HCT116 (cell line): Measurements from ENCODE around the gene OR2AG1. TPM values are rescaled to one million over a fixed set of nuclear protein-coding genes. Genes with fewer than 3 reads are reported as not detected.

ENCODE experiments used
- ATAC-seq: fragments of 200-7000 bp; cut with Tn5 transposase; 2 replicates; pipeline ENCODE4 v1.9.1; 2020; ENCODE audit warnings: mild to moderate bottlenecking, moderate library complexity
- BruUV-seq: library from RNA; stranded (reverse); fragments of 400-500 nt; replicated peaks from 2 replicates; lab custom pipeline; 2021; lab: Mats Ljungman, UMichigan
- CTCF ChIA-PET: fragments of 300-600 bp; sonication (Branson Sonifier 250); formaldehyde crosslinking; loops from one replicate; lab custom pipeline; 2021; ENCODE audit warnings: antibody characterized with exemption; lab: Charles Lee
- POLR2A ChIA-PET: fragments of 300-600, 350-600 bp; sonication (Branson Sonifier 250); formaldehyde crosslinking; loops from one replicate; lab custom pipeline; 2021; ENCODE audit warnings: antibody characterized with exemption; lab: Charles Lee
- RAD21 ChIA-PET, 2 experiments: fragments of 300-600 bp; sonication (Branson Sonifier 250); formaldehyde crosslinking; loops; one replicate each; lab custom pipeline; 2023; ENCODE audit warnings: low total read pairs in 2 of 2; ENCODE audit not compliant: uncharacterized antibody in 2 of 2, unreplicated experiment in 2 of 2, low non-redundant PET in 1 of 2; lab: Charles Lee
- DNase-seq: peaks from one replicate; pipeline ENCODE4 v3.0.0-alpha.2; 2010; ENCODE audit warnings: low read depth, low spot score
- H2AFZ ChIP-seq: fragments of 200-600 bp; shearing (Covaris generic), sonication (generic); 2 replicates; pipeline ENCODE4 v1.6.1; 2017; ENCODE audit warnings: low read depth, mixed run types, mixed read lengths, antibody characterized with exemption, low read length; ENCODE audit not compliant: poor library complexity, severe bottlenecking
- H3K27ac ChIP-seq: 2 replicates; pipeline ENCODE4 v1.5.1; 2012; ENCODE audit warnings: low read depth, low read length
- H3K27me3 ChIP-seq: fragments of 200-600 bp; sonication (generic); 2 replicates; pipeline ENCODE4 v1.6.1; 2016; ENCODE audit warnings: mixed run types, low read length, mixed read lengths; ENCODE audit not compliant: insufficient read depth
- H3K36me3 ChIP-seq, 2 experiments: fragments of 200-500 bp in 1 of 2; fragments of 200-600 bp in 1 of 2; sonication (Bioruptor generic) in 1 of 2; sonication (generic) in 1 of 2; 2 replicates each; pipeline versions ENCODE4 v1.5.1 to v1.6.1; 2014 to 2016; ENCODE audit warnings: low read length in 2 of 2, inconsistent platforms in 1 of 2, mixed read lengths in 1 of 2, mixed run types in 1 of 2; ENCODE audit not compliant: insufficient read depth in 2 of 2, control insufficient read depth in 1 of 2
- H3K4me1 ChIP-seq, 2 experiments: fragments of 200-600 bp in 1 of 2; sonication (generic) in 1 of 2; 2 replicates each; pipeline versions ENCODE4 v1.5.1 to v1.6.1; 2012 to 2017; ENCODE audit warnings: low read length in 2 of 2, inconsistent platforms in 1 of 2, mild to moderate bottlenecking in 1 of 2, mixed read lengths in 1 of 2, mixed run types in 1 of 2, moderate library complexity in 1 of 2; ENCODE audit not compliant: insufficient read depth in 2 of 2, control insufficient read depth in 1 of 2
- H3K4me2 ChIP-seq: fragments of 200-600 bp; sonication (generic); 2 replicates; pipeline ENCODE4 v1.6.1; 2017; ENCODE audit warnings: mixed run types, low read length, mixed read lengths
- H3K4me3 ChIP-seq, 2 experiments: fragments of 200-600 bp in 1 of 2; sonication (generic) in 1 of 2; replicated peaks in 1 of 2; 2 replicates each; pipeline ENCODE4 v1.5.1; 2011 to 2016; ENCODE audit warnings: low read length in 2 of 2, control low read depth in 1 of 2, low read depth in 1 of 2, mild to moderate bottlenecking in 1 of 2, mixed read lengths in 1 of 2, mixed run types in 1 of 2
- H3K79me2 ChIP-seq: fragments of 200-600 bp; sonication (generic); 2 replicates; pipeline ENCODE4 v1.6.1; 2017; ENCODE audit warnings: mild to moderate bottlenecking, mixed run types, low read length, moderate library complexity, mixed read lengths; ENCODE audit not compliant: insufficient read depth
- H3K9ac ChIP-seq: fragments of 200-600 bp; sonication (generic); 2 replicates; pipeline ENCODE4 v1.6.1; 2016; ENCODE audit warnings: low read length, mixed read lengths
- H3K9me2 ChIP-seq: fragments of 200-600 bp; sonication (generic), shearing (Covaris generic); 2 replicates; pipeline ENCODE4 v1.6.1; 2017; ENCODE audit warnings: mixed run types, mild to moderate bottlenecking, moderate library complexity; ENCODE audit not compliant: insufficient read depth
- H3K9me3 ChIP-seq, 2 experiments: fragments of 200-500 bp in 1 of 2; fragments of 200-600 bp in 1 of 2; sonication (Bioruptor generic) in 1 of 2; sonication (generic) in 1 of 2; 2 replicates each; pipeline ENCODE4 v1.6.1; 2014 to 2017; ENCODE audit warnings: low read length in 2 of 2, mixed read lengths in 2 of 2, inconsistent platforms in 1 of 2, low read depth in 1 of 2, mild to moderate bottlenecking in 1 of 2, mixed run types in 1 of 2, moderate library complexity in 1 of 2; ENCODE audit not compliant: control insufficient read depth in 1 of 2, insufficient read depth in 1 of 2
- H4K20me1 ChIP-seq: fragments of 200-600 bp; sonication (generic), shearing (Covaris generic); 2 replicates; pipeline ENCODE4 v1.6.1; 2017; ENCODE audit warnings: mixed run types, mild to moderate bottlenecking, moderate library complexity; ENCODE audit not compliant: insufficient read depth
- ATF3 ChIP-seq: IDR thresholded peaks from 2 replicates; pipeline ENCODE4 v1.6.1; 2012
- CBX3 ChIP-seq: IDR thresholded peaks from 2 replicates; pipeline ENCODE4 v1.6.1; 2012; ENCODE audit warnings: low read depth
- CEBPB ChIP-seq: IDR thresholded peaks from 2 replicates; pipeline ENCODE4 v1.6.1; 2012; ENCODE audit warnings: low read depth
- EGR1 ChIP-seq: IDR thresholded peaks from 2 replicates; pipeline ENCODE4 v1.6.1; 2012; ENCODE audit warnings: low read depth
- ELF1 ChIP-seq: IDR thresholded peaks from 2 replicates; pipeline ENCODE4 v1.6.1; 2012; ENCODE audit warnings: low read depth, borderline replicate concordance
- EZH2 ChIP-seq: fragments of 200-600 bp; sonication (generic); IDR thresholded peaks from 2 replicates; pipeline ENCODE4 v1.6.1; 2017; ENCODE audit warnings: antibody characterized with exemption, mixed run types
- EZH2phosphoT487 ChIP-seq: fragments of 200-600 bp; IDR thresholded peaks from 2 replicates; pipeline ENCODE4 v1.6.1; 2018; ENCODE audit warnings: antibody characterized with exemption, borderline replicate concordance
- FOSL1 ChIP-seq: IDR thresholded peaks from 2 replicates; pipeline ENCODE4 v1.6.1; 2012; ENCODE audit warnings: low read depth
- JUND ChIP-seq: IDR thresholded peaks from 2 replicates; pipeline ENCODE4 v1.6.1; 2012
- POLR2AphosphoS5 ChIP-seq: IDR thresholded peaks from 2 replicates; pipeline ENCODE4 v1.6.1; 2011; ENCODE audit warnings: mild to moderate bottlenecking, low read depth, low read length, moderate library complexity
- RAD21 ChIP-seq: IDR thresholded peaks from 2 replicates; pipeline ENCODE4 v1.6.1; 2012; ENCODE audit warnings: low read depth, mild to moderate bottlenecking
- SP1 ChIP-seq: IDR thresholded peaks from 2 replicates; pipeline ENCODE4 v1.6.1; 2012; ENCODE audit warnings: low read depth
- SRF ChIP-seq: IDR thresholded peaks from 2 replicates; pipeline ENCODE4 v1.6.1; 2012; ENCODE audit warnings: low read depth
- YY1 ChIP-seq: IDR thresholded peaks from 2 replicates; pipeline ENCODE4 v1.6.1; 2011; ENCODE audit warnings: low read length, low read depth, moderate library complexity, mild to moderate bottlenecking; ENCODE audit not compliant: insufficient replicate concordance; ENCODE audit errors: extremely low read depth
- ZBTB33 ChIP-seq: IDR thresholded peaks from 2 replicates; pipeline ENCODE4 v1.6.1; 2011; ENCODE audit warnings: mild to moderate bottlenecking, low read length, moderate library complexity; ENCODE audit not compliant: insufficient replicate concordance; ENCODE audit errors: extremely low read depth
- intact Hi-C: fragments of 100-400 bp; cut with micrococcal nuclease; formaldehyde crosslinking; loops from 2 replicates; pipeline ENCODE4 v1.10.0; 2022
- total RNA-seq: library from RNA; stranded (reverse); gene quantifications from one replicate; pipeline ENCODE4 v1.2.1, GENCODE V29; 2021; ENCODE audit not compliant: unreplicated experiment
- TF ChIP-seq, protein P1 (sequence below), 3 experiments: fragments of 200-600 bp in 1 of 3; sonication (generic) in 1 of 3; IDR thresholded peaks in 2 of 3; conservative IDR thresholded peaks in 1 of 3; 2 replicates each; pipeline ENCODE4 v1.5.1; 2012 to 2017; ENCODE audit warnings: low read depth in 2 of 3, low read length in 2 of 3, antibody characterized with exemption in 1 of 3, borderline replicate concordance in 1 of 3, control low read depth in 1 of 3, mild to moderate bottlenecking in 1 of 3, mixed read lengths in 1 of 3, mixed run types in 1 of 3, moderate library complexity in 1 of 3; ENCODE audit not compliant: insufficient read depth in 1 of 3
- TF ChIP-seq, protein P2 (sequence below): IDR thresholded peaks from 2 replicates; pipeline ENCODE4 v1.6.1; 2012; ENCODE audit warnings: low read depth
- TF ChIP-seq, protein P3 (sequence below): IDR thresholded peaks from 2 replicates; pipeline ENCODE4 v1.6.1; 2012

Gene OR2AG1
- total RNA-seq, 1 experiment from 2014 or later, result not detected

DNA sequence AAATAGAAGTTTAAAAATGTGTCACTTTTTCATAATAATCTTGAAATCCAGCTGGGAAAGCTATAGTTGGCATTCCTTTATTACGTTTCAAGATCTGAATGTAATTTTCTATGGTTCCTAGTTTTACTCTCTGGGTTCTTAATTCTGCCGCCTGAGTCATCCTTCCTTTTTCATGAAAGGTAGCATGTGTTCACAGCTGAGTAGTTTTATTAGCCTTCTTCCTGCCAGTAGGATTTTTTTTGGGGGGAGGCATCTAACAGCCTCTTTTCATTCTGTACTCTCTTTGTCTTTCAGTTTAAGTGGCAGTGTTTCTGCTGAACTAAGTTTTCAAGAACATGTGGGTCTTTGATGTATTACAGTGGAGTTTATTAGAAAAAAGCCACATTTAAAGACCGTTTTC, 47.5 kb upstream of the OR2AG1 start:
- no peaks in the 10 kb centered on the region for H3K79me2 ChIP-seq
- ChIA-PET CTCF (no interaction called here), RAD21 (no interaction called here), POLR2A (no interaction called here)
- intact Hi-C loops, result no loop called here
- no peaks in the 10 kb centered on the region for H4K20me1 ChIP-seq
- no peaks in the 10 kb centered on the region for H3K9me3 ChIP-seq
- H3K4me1 ChIP-seq, result no peaks in the 10 kb centered on the region
- DNase-seq (no peak), ATAC-seq (no peak)
- TF ChIP-seq, protein P1, sequence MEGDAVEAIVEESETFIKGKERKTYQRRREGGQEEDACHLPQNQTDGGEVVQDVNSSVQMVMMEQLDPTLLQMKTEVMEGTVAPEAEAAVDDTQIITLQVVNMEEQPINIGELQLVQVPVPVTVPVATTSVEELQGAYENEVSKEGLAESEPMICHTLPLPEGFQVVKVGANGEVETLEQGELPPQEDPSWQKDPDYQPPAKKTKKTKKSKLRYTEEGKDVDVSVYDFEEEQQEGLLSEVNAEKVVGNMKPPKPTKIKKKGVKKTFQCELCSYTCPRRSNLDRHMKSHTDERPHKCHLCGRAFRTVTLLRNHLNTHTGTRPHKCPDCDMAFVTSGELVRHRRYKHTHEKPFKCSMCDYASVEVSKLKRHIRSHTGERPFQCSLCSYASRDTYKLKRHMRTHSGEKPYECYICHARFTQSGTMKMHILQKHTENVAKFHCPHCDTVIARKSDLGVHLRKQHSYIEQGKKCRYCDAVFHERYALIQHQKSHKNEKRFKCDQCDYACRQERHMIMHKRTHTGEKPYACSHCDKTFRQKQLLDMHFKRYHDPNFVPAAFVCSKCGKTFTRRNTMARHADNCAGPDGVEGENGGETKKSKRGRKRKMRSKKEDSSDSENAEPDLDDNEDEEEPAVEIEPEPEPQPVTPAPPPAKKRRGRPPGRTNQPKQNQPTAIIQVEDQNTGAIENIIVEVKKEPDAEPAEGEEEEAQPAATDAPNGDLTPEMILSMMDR (IDR thresholded peaks at IDR 0.05 in 2 of 3, conservative IDR thresholded peaks at IDR 0.05 in 1 of 3; ENCODE audit: borderline replicate concordance in 1 of 3, insufficient read depth in 1 of 3, low read depth in 2 of 3, low read length in 2 of 3), result no peak
- TF ChIP-seq, protein P2, sequence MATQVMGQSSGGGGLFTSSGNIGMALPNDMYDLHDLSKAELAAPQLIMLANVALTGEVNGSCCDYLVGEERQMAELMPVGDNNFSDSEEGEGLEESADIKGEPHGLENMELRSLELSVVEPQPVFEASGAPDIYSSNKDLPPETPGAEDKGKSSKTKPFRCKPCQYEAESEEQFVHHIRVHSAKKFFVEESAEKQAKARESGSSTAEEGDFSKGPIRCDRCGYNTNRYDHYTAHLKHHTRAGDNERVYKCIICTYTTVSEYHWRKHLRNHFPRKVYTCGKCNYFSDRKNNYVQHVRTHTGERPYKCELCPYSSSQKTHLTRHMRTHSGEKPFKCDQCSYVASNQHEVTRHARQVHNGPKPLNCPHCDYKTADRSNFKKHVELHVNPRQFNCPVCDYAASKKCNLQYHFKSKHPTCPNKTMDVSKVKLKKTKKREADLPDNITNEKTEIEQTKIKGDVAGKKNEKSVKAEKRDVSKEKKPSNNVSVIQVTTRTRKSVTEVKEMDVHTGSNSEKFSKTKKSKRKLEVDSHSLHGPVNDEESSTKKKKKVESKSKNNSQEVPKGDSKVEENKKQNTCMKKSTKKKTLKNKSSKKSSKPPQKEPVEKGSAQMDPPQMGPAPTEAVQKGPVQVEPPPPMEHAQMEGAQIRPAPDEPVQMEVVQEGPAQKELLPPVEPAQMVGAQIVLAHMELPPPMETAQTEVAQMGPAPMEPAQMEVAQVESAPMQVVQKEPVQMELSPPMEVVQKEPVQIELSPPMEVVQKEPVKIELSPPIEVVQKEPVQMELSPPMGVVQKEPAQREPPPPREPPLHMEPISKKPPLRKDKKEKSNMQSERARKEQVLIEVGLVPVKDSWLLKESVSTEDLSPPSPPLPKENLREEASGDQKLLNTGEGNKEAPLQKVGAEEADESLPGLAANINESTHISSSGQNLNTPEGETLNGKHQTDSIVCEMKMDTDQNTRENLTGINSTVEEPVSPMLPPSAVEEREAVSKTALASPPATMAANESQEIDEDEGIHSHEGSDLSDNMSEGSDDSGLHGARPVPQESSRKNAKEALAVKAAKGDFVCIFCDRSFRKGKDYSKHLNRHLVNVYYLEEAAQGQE, result no peak
- no peak for TF ChIP-seq SRF
- no peak for TF ChIP-seq ATF3
- no peak for TF ChIP-seq SP1
- no peak for TF ChIP-seq POLR2AphosphoS5
- no peak for TF ChIP-seq EZH2
- no peak for TF ChIP-seq CEBPB
- no peak for TF ChIP-seq EGR1
- no peak for TF ChIP-seq EZH2phosphoT487
- TF ChIP-seq ELF1, result no peak
- TF ChIP-seq, protein P3, sequence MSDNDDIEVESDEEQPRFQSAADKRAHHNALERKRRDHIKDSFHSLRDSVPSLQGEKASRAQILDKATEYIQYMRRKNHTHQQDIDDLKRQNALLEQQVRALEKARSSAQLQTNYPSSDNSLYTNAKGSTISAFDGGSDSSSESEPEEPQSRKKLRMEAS, result no peak
- TF ChIP-seq FOSL1, result no peak
- TF ChIP-seq YY1, result no peak
- no peak for TF ChIP-seq JUND
- no peak for TF ChIP-seq CBX3
- no peak for TF ChIP-seq ZBTB33
- TF ChIP-seq RAD21, result no peak
- no peak overlapping the region for H3K9ac ChIP-seq
- H3K27ac ChIP-seq, result no peak overlapping the region
- no peaks in the 10 kb centered on the region for H3K9me2 ChIP-seq
- H3K4me3 ChIP-seq, result no peak overlapping the region
- no peaks in the 10 kb centered on the region for H3K36me3 ChIP-seq
- no peak overlapping the region for H3K4me2 ChIP-seq
- no TSS peak for BruUV-seq
- H2AFZ ChIP-seq, result no peak overlapping the region
- peaks cover 40% of the 10 kb centered on the region for H3K27me3 ChIP-seq
